DND-41 (cell line): ENCODE measurements around the gene NBAS.

Experiments
- ATAC-seq: fragments of 200-7000 bp; cut with Tn5 transposase; 3 replicates; pipeline ENCODE4 v1.9.1; 2021; ENCODE audit warnings: low read depth; ENCODE audit not compliant: insufficient read depth
- DNase-seq: peaks from one replicate; pipeline ENCODE4 v3.0.0-alpha.2; 2020
- H2AFZ ChIP-seq: 2 replicates; pipeline ENCODE4 v1.6.0; 2012; ENCODE audit warnings: low read depth, low read length
- H3K27ac ChIP-seq: 2 replicates; pipeline ENCODE4 v1.5.1; 2012; ENCODE audit warnings: low read length, inconsistent platforms
- H3K27me3 ChIP-seq: fragments of 200-600 bp; sonication (generic); 2 replicates; pipeline ENCODE4 v1.6.0; 2012; ENCODE audit warnings: low read length, mild to moderate bottlenecking, inconsistent platforms; ENCODE audit not compliant: insufficient read depth, poor library complexity
- H3K36me3 ChIP-seq: 2 replicates; pipeline ENCODE4 v1.5.1; 2012; ENCODE audit warnings: low read length, inconsistent platforms; ENCODE audit not compliant: insufficient read depth
- H3K4me1 ChIP-seq: 2 replicates; pipeline ENCODE4 v1.5.1; 2012; ENCODE audit warnings: mild to moderate bottlenecking, low read length; ENCODE audit not compliant: insufficient read depth
- H3K4me2 ChIP-seq: 2 replicates; pipeline ENCODE4 v1.6.0; 2012; ENCODE audit warnings: mild to moderate bottlenecking, moderate library complexity, low read length, inconsistent platforms; ENCODE audit not compliant: insufficient read depth
- H3K4me3 ChIP-seq, 2 experiments: fragments of 200-600 bp in 1 of 2; shearing (Covaris generic) in 1 of 2; 2 replicates each; pipeline ENCODE4 v1.5.1; 2012 to 2016; ENCODE audit warnings: inconsistent platforms in 2 of 2, low read length in 2 of 2, mild to moderate bottlenecking in 2 of 2, low read depth in 1 of 2, moderate library complexity in 1 of 2
- H3K79me2 ChIP-seq: 2 replicates; pipeline ENCODE4 v1.6.0; 2012; ENCODE audit warnings: low read length, inconsistent platforms; ENCODE audit not compliant: insufficient read depth
- H3K9ac ChIP-seq: 2 replicates; pipeline ENCODE4 v1.6.0; 2012; ENCODE audit warnings: low read depth, mild to moderate bottlenecking, inconsistent platforms, low read length, moderate library complexity
- H3K9me3 ChIP-seq: 2 replicates; pipeline ENCODE4 v1.5.1; 2012; ENCODE audit warnings: low read length, moderate library complexity, mild to moderate bottlenecking, inconsistent platforms; ENCODE audit not compliant: insufficient read depth, severe bottlenecking
- H4K20me1 ChIP-seq: 2 replicates; pipeline ENCODE4 v1.6.0; 2012; ENCODE audit warnings: low read length; ENCODE audit not compliant: insufficient read depth
- CTCF ChIP-seq: IDR thresholded peaks from 2 replicates; pipeline ENCODE4 v1.5.1; 2012; ENCODE audit warnings: borderline replicate concordance, low read length, moderate library complexity, mild to moderate bottlenecking; ENCODE audit not compliant: poor library complexity, severe bottlenecking; ENCODE audit errors: extremely low read depth
- EZH2 ChIP-seq: IDR thresholded peaks from 3 replicates; pipeline ENCODE4 v1.6.1; 2012; ENCODE audit warnings: borderline replicate concordance, low read depth, mild to moderate bottlenecking, moderate library complexity, low read length, inconsistent platforms; ENCODE audit not compliant: severe bottlenecking

NBAS gene

GRCh38 chr2:15271276-15271675 is 289.9 kb downstream of the NBAS start:
- ATAC-seq (no peak), DNase-seq (no peak)
- H3K79me2 ChIP-seq: no peaks in the 10 kb centered on the region
- no peak overlapping the region for H2AFZ ChIP-seq
- TF ChIP-seq EZH2 (no peak), CTCF (no peak)
- no peak overlapping the region for H3K4me2 ChIP-seq
- H4K20me1 ChIP-seq: no peaks in the 10 kb centered on the region
- H3K9ac ChIP-seq: no peak overlapping the region
- H3K4me1 ChIP-seq: no peaks in the 10 kb centered on the region
- H3K9me3 ChIP-seq: no peaks in the 10 kb centered on the region
- no peak overlapping the region for H3K4me3 ChIP-seq
- no peaks in the 10 kb centered on the region for H3K27me3 ChIP-seq
- no peak overlapping the region for H3K27ac ChIP-seq
- H3K36me3 ChIP-seq: peaks cover 9% of the 10 kb centered on the region; the same call in 1 of the 2 replicates

GRCh38 chr2:15269043-15269442 is 292.1 kb downstream of the NBAS start:
- H3K36me3 ChIP-seq: no peaks in the 10 kb centered on the region; the same call in 1 of the 2 replicates
- no peaks in the 10 kb centered on the region for H3K79me2 ChIP-seq
- H3K9ac ChIP-seq: no peak overlapping the region
- H3K9me3 ChIP-seq: no peaks in the 10 kb centered on the region
- no peaks in the 10 kb centered on the region for H4K20me1 ChIP-seq
- H3K4me3 ChIP-seq: no peak overlapping the region
- DNase-seq (no peak), ATAC-seq (no peak)
- H3K4me2 ChIP-seq: no peak overlapping the region
- no peak overlapping the region for H3K27ac ChIP-seq
- no peaks in the 10 kb centered on the region for H3K4me1 ChIP-seq
- H2AFZ ChIP-seq: no peak overlapping the region
- TF ChIP-seq CTCF (no peak), EZH2 (no peak)
- H3K27me3 ChIP-seq: no peaks in the 10 kb centered on the region

- no peaks in the 10 kb centered on the region for H3K27me3 ChIP-seq
- no peak overlapping the region for H2AFZ ChIP-seq
- H3K36me3 ChIP-seq: no peaks in the 10 kb centered on the region; the same call in 1 of the 2 replicates
- ATAC-seq (no peak), DNase-seq (no peak)
- H3K9ac ChIP-seq: no peak overlapping the region
- H3K4me3 ChIP-seq: no peak overlapping the region
- no peaks in the 10 kb centered on the region for H3K9me3 ChIP-seq
- TF ChIP-seq CTCF (no peak), EZH2 (no peak)
- H3K79me2 ChIP-seq: no peaks in the 10 kb centered on the region
- H3K4me2 ChIP-seq: no peak overlapping the region
- H4K20me1 ChIP-seq: no peaks in the 10 kb centered on the region
- no peak overlapping the region for H3K27ac ChIP-seq
- no peaks in the 10 kb centered on the region for H3K4me1 ChIP-seq
Measured at GRCh38 chr2:15265889-15266288, 295.2 kb downstream of the NBAS start.

- no peaks in the 10 kb centered on the region for H3K4me1 ChIP-seq
- ATAC-seq (no peak), DNase-seq (no peak)
- no peak overlapping the region for H3K4me3 ChIP-seq
- H3K27me3 ChIP-seq: no peaks in the 10 kb centered on the region
- no peaks in the 10 kb centered on the region for H4K20me1 ChIP-seq
- peaks cover 5% of the 10 kb centered on the region for H3K9me3 ChIP-seq
- no peak overlapping the region for H2AFZ ChIP-seq
- H3K9ac ChIP-seq: no peak overlapping the region
- H3K79me2 ChIP-seq: no peaks in the 10 kb centered on the region
- peaks cover 4% of the 10 kb centered on the region; the same call in 1 of the 2 replicates for H3K36me3 ChIP-seq
- H3K27ac ChIP-seq: no peak overlapping the region
- TF ChIP-seq EZH2 (no peak), CTCF (no peak)
- H3K4me2 ChIP-seq: no peak overlapping the region
Measured at GRCh38 chr2:15263976-15264685, 297.0 kb downstream of the NBAS start.
